HG03196 (cell line): ENCODE data around the gene SPDEF.

Source experiments
- ATAC-seq: cut with Tn5 transposase; IDR thresholded peaks from one replicate; pipeline ENCODE4 v1.9.1; 2021; ENCODE audit not compliant: unreplicated experiment

The SPDEF gene

GRCh38 chr6:34528996-34529664, 27.0 kb downstream of the SPDEF start:
- no peak for ATAC-seq

GRCh38 chr6:34527751-34528670, 28.1 kb downstream of the SPDEF start:
- no peak for ATAC-seq

GRCh38 chr6:34526992-34527728, 29.0 kb downstream of the SPDEF start:
- peak; percentile 66 for ATAC-seq

GRCh38 chr6:34526241-34526972, 29.7 kb downstream of the SPDEF start:
- no peak for ATAC-seq

GRCh38 chr6:34525431-34526175, 30.5 kb downstream of the SPDEF start:
- no peak for ATAC-seq

- ATAC-seq: no peak
Measured at GRCh38 chr6:34524971-34525370, 31.2 kb downstream of the SPDEF start.

GRCh38 chr6:34524499-34524898, 31.6 kb downstream of the SPDEF start:
- no peak for ATAC-seq

GRCh38 chr6:34523441-34524206, 32.5 kb downstream of the SPDEF start:
- no peak for ATAC-seq

GRCh38 chr6:34522761-34523160, 33.4 kb downstream of the SPDEF start:
- ATAC-seq: no peak

GRCh38 chr6:34521463-34522285, 34.5 kb downstream of the SPDEF start:
- no peak for ATAC-seq

GRCh38 chr6:34520645-34521462, 35.3 kb downstream of the SPDEF start:
- ATAC-seq: no peak

GRCh38 chr6:34519971-34520644, 36.0 kb downstream of the SPDEF start:
- no peak for ATAC-seq

GRCh38 chr6:34518669-34519365, 37.3 kb downstream of the SPDEF start:
- no peak for ATAC-seq

- ATAC-seq: no peak
Measured at GRCh38 chr6:34517966-34518365, 38.2 kb downstream of the SPDEF start.

GRCh38 chr6:34517461-34517881, 38.7 kb downstream of the SPDEF start:
- no peak for ATAC-seq
